HG02852 (cell line): ENCODE measurements around the gene BRSK2.

Experiments used
- ATAC-seq: cut with Tn5 transposase; IDR thresholded peaks from one replicate; pipeline ENCODE4 v1.9.1; 2021; ENCODE audit warnings: mild to moderate bottlenecking, moderate library complexity; ENCODE audit not compliant: unreplicated experiment

The BRSK2 gene

GRCh38 chr11:1461826-1462697 is 72.3 kb downstream of the BRSK2 start:
- no peak for ATAC-seq

GRCh38 chr11:1462698-1462975 is 72.9 kb downstream of the BRSK2 start:
- ATAC-seq: no peak

- ATAC-seq: no peak
These were observed 73.3 kb downstream of the BRSK2 start for GRCh38 chr11:1463056-1463455.

DNA sequence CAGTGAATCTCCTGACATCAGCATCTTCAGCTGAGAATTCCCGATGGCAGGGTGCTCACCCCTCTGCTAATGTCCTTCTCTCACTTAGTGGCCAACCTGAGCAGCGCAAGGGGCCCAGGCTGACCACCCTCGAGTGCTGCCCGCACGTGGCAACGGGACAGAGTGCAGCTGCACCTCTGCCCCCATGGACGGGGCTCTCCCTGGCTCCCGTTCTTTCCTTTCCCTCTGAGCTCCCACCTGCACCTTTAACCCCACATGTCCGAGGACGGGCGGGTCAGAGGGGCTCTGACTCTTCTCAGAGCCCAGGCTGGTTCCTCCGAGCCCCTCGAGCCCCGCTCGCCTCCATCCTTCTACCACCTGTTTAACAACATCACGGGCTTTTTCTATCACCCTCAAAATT is 77.0 kb downstream of the BRSK2 start:
- no peak for ATAC-seq

DNA sequence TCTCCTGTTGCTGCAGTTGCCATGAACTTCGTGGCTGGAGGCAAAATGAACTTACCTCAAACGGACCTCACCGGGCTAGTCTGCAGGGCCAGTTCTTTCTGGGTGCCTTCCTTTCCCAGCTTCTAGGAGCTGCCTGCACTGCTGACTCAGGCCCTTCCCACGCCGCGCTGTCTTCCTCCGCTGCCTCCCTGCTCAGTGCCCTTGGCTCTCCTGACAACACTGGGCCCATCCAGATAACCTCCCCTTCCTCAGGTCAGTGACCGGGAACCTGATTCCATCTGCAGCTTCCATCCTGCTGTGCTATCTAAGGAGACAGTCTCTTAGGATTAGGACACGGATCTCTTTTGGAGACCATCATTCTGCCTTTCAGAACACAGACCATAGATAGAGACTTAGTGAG is 77.5 kb downstream of the BRSK2 start:
- no peak for ATAC-seq

GRCh38 chr11:1468002-1468401 is 78.3 kb downstream of the BRSK2 start:
- ATAC-seq: no peak

GRCh38 chr11:1468473-1469066 is 78.8 kb downstream of the BRSK2 start:
- no peak for ATAC-seq

GRCh38 chr11:1469287-1469910 is 79.7 kb downstream of the BRSK2 start:
- no peak for ATAC-seq

DNA sequence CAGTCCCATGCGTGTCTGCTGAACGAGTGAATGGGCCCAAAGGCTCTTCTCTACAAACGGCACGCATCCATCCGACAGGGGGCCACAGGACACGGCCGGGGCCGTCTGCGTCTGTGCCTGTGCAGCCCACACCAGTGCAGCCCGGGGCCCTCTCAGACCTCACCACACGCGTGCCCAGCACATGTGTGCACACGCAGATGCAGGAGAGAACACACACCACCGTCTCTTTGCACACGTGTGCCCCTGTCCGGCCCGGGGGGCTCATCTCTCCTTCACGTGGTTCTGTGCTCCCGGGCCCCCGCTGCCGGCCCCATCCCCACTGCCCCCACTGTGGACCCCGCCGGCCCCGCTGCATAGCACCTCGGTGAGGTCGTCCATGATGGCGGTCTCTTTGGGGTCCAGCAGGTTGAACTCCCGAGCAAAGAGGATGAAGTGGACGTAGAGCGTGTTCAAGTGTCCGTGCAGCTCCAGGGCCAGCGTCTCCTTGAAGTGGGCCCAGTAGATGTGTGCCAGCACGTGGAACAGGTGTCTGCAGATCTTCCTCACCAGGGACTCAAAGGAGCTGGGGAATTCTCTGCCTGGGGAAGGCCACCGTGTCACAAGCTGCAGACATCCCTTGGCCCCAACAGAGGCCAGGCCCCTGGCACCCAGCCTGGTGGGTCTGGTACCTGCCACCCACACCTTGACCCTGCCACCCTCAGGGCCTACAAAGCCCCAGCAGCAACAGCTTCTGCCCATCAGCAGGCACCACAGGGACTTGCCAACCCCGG is 80.4 kb downstream of the BRSK2 start:
- ATAC-seq: no peak

DNA sequence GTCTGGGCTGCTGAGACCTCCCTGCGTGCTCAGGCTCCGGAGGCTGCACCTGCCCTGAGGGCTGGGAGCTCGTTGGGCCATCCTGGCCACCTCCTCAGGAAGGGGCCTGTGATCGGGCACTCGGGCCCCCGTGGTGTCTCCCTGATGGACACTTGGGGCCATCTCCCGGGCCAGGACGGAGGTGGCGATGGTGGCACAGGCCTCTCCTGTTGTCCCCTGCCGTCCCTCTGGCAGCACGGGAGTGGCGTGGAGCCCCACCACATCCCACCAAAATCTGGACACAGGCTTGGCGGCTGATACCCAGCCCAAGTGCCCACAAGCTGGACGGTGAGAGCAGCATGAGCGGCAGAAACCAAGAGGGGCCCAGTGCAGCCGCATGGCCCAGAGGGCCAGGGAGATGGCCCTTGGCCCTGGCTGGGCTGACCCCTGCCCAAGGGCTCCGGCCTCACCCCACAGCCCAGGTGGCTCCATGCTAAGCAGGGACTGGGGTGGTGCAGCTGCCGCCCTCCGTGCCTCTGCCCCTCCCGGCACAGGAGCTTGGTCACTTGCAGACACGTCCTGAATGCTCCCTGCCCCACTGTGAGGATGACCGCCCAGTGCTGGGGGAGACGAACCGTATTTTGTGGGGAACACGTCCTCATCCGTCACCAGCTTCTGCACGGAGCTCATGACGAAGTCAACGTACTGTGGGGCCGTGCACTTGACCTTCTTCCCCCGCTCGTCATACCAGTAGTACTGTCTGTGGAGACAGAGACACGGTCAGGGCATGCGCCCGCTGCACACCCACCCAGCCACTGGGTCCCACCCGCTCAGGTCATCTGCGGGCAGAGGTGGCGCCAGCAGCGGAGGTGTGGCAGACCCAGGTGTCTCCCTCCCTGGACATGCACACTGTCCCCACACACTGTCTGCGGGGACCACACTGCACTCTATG is 81.2 kb downstream of the BRSK2 start:
- no peak for ATAC-seq

GRCh38 chr11:1471736-1472135 is 82.0 kb downstream of the BRSK2 start:
- ATAC-seq: no peak

GRCh38 chr11:1472180-1473005 is 82.7 kb downstream of the BRSK2 start:
- ATAC-seq: no peak

DNA sequence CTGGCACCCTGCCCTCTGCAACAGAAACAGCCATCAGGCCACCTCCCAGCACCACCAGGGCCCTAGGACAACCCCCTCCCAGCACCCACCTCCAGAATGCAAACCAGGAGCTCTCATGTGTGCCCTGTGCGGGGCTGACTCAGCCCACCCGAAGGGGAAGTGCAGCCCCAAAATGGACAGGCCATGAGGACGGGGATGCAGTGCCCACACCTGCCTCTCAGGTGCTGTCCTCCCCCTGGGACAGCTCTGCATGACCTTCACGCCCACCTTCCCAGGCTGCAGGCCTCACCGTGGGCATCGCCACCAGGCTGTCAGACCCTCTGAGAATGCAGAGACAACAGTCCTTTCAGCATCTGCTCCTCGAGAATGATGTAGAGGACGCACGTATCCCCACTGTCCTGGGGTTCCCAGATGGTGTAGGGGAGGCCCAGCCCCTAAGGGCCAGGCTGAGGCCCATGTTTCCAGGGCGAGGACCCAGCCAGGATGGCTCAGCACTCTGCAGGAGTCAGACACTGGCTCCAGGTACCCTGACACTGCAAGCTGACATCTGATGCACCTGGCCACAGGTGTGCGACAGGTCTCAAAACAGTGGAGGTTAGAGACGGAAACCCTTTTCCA is 83.4 kb downstream of the BRSK2 start:
- no peak for ATAC-seq

- ATAC-seq: no peak
These were observed 84.1 kb downstream of the BRSK2 start for GRCh38 chr11:1473786-1474185.

- ATAC-seq: no peak
These were observed 86.1 kb downstream of the BRSK2 start for GRCh38 chr11:1475841-1476240.

DNA sequence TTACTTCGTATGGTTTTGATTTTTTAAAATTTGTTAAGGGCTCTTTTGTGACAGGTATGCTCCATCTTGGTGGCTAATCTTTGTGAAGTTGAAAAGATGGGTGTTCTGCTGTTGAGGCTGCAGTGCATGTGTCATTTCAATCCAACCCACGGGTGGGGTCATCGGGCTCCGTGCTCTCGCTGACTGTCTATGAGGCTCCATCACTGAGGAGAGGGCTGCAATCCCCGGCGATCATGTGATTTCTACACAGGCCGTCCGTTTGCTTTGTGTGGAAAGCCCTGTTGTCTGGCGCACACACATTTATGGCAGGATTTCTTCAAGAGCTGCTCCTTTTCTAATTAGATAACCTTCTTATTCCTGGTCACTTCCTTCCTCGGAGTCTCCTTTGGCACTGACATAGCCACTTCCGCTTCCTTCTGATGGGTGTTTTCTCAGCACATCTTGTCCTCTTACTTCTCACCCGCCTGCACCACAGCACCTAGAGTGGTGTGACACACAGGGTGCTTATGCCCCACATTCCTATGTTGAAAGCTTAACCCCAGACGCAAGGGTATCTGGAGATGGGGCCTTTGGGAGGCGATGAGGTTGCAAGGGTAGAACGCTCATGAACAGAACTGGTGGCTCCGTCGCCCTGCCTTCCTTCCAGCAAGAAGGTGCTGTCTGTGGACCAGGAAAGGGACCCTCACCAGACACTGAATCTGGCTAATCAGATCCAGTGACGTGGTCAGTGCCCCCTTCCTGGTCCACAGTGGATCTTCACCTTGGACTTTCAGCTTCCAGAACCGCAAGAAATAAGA is 87.4 kb downstream of the BRSK2 start:
- ATAC-seq: no peak

DNA sequence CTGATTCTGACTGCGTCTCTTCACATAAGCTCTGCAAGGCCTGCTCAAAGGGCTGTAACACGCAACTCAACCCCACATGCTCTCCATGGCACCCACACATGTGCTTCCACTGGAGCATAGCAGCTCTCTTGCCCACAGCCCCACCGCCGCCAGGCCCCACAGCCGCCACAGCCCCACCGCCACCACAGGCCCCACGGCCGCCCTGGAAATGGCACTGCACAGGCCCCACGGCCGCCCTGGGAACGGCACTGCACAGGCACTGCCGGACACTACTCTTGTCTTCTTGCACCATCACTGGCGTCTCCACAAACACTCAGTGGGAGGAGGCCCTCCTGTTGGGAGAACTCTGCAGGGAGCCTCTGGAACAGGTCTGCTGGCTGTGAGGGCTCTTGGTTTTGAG is 88.3 kb downstream of the BRSK2 start:
- ATAC-seq: no peak

DNA sequence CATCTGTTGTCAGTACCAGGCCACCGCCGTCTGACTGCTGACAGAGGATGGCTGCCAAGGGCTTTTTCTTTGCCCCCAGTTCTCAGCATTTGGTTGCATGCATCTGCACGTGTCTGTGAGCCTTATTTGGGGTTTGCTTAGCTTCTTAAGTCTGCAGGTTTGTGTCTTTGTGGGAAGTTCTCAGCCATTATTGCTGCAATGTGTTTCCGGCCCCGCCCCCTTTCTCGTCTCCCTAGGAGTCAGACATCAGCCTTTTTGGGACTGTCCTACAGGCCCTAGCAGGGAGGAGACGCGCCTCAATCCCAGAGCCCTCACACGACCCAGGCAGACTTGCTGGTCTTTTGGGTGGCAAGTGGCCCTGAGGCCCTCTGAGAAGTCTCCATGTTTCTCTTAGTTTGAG is 88.8 kb downstream of the BRSK2 start:
- ATAC-seq: no peak
